IMR-90 (cell line): ENCODE measurements around the gene OTUD4. TPM values are rescaled to one million over a fixed set of nuclear protein-coding genes. Genes with fewer than 3 reads are reported as not detected.

Experiments used
- ATAC-seq: fragments of 200-7000 bp; cut with Tn5 transposase; 2 replicates; pipeline ENCODE4 v1.9.1; 2020; ENCODE audit warnings: low read depth, mild to moderate bottlenecking, moderate library complexity
- BruUV-seq: library from RNA; stranded (reverse); fragments of 400-500 nt; replicated peaks from 2 replicates; lab custom pipeline; 2021; lab: Mats Ljungman, UMichigan
- CTCF ChIA-PET: fragments of 300-600 bp; formaldehyde crosslinking; extraction: SDS; loops from one replicate; lab custom pipeline; 2021; ENCODE audit warnings: antibody characterized with exemption; lab: Yijun Ruan, JAX
- POLR2A ChIA-PET: fragments of 300-600 bp; sonication (Branson Sonifier 250); formaldehyde crosslinking; loops from one replicate; lab custom pipeline; 2022; ENCODE audit warnings: antibody characterized with exemption; ENCODE audit not compliant: unreplicated experiment; lab: Charles Lee
- DNase-seq: peaks from one replicate; pipeline ENCODE4 v3.0.0; 2013
- H2AFZ ChIP-seq: replicated peaks from 2 replicates; pipeline ENCODE3; 2013; ENCODE audit warnings: low read length, mild to moderate bottlenecking; ENCODE audit not compliant: poor library complexity
- H2AK5ac ChIP-seq: 2 replicates; pipeline ENCODE4 v1.6.1; 2013; ENCODE audit warnings: low read depth, low read length, inconsistent platforms
- H2AK9ac ChIP-seq: replicated peaks from 2 replicates; pipeline ENCODE3; 2013; ENCODE audit warnings: mild to moderate bottlenecking, low read depth, low read length, moderate library complexity; ENCODE audit not compliant: poor library complexity
- H2BK120ac ChIP-seq: 2 replicates; pipeline ENCODE4 v1.6.1; 2013; ENCODE audit warnings: low read depth, low read length, inconsistent platforms
- H2BK15ac ChIP-seq: 3 replicates; pipeline ENCODE4 v1.6.1; 2013; ENCODE audit warnings: low read depth, low read length, inconsistent platforms
- H2BK20ac ChIP-seq: 2 replicates; pipeline ENCODE4 v1.6.1; 2013; ENCODE audit warnings: low read depth, mild to moderate bottlenecking, inconsistent platforms, low read length, moderate library complexity
- H2BK5ac ChIP-seq: 2 replicates; pipeline ENCODE4 v1.6.1; 2013; ENCODE audit warnings: mild to moderate bottlenecking, low read depth, low read length, inconsistent platforms; ENCODE audit not compliant: poor library complexity, severe bottlenecking
- H3K14ac ChIP-seq: replicated peaks from 2 replicates; pipeline ENCODE4 v1.6.1; 2013; ENCODE audit warnings: low read depth, low read length, inconsistent platforms
- H3K18ac ChIP-seq: 2 replicates; pipeline ENCODE4 v1.6.1; 2013; ENCODE audit warnings: low read depth, low read length, control low read depth
- H3K23ac ChIP-seq: 2 replicates; pipeline ENCODE4 v1.6.1; 2013; ENCODE audit warnings: low read depth, low read length, inconsistent platforms
- H3K27ac ChIP-seq: 2 replicates; pipeline ENCODE4 v1.5.1; 2013; ENCODE audit warnings: mild to moderate bottlenecking, control low read depth, low read length; ENCODE audit not compliant: insufficient read depth
- H3K27me3 ChIP-seq: 2 replicates; pipeline ENCODE4 v1.6.1; 2013; ENCODE audit warnings: low read length; ENCODE audit not compliant: control insufficient read depth, insufficient read depth
- H3K36me3 ChIP-seq: 2 replicates; pipeline ENCODE4 v1.6.1; 2013; ENCODE audit warnings: low read length, mixed read lengths; ENCODE audit not compliant: control insufficient read depth, insufficient read depth
- H3K4ac ChIP-seq: 2 replicates; pipeline ENCODE4 v1.6.1; 2013; ENCODE audit warnings: low read depth, low read length, inconsistent platforms
- H3K4me1 ChIP-seq: 2 replicates; pipeline ENCODE4 v1.6.1; 2013; ENCODE audit warnings: low read length, mixed read lengths; ENCODE audit not compliant: control insufficient read depth, insufficient read depth
- H3K4me2 ChIP-seq: 2 replicates; pipeline ENCODE4 v1.6.1; 2013; ENCODE audit warnings: low read depth, mild to moderate bottlenecking, control low read depth, low read length, moderate library complexity
- H3K4me3 ChIP-seq: 2 replicates; pipeline ENCODE4 v1.5.1; 2013; ENCODE audit warnings: low read depth, mild to moderate bottlenecking, control low read depth, low read length, moderate library complexity; ENCODE audit not compliant: insufficient read depth
- H3K56ac ChIP-seq: 2 replicates; pipeline ENCODE4 v1.6.1; 2013; ENCODE audit warnings: low read length, inconsistent platforms; ENCODE audit not compliant: insufficient read depth; ENCODE audit errors: extremely low read depth
- H3K79me1 ChIP-seq, 2 experiments: 2 replicates each; pipeline ENCODE4 v1.6.1; 2013; ENCODE audit warnings: low read length in 2 of 2, inconsistent platforms in 1 of 2, low read depth in 1 of 2
- H3K9ac ChIP-seq: 2 replicates; pipeline ENCODE4 v1.6.1; 2013; ENCODE audit warnings: low read depth, low read length, control low read depth
- H3K9me1 ChIP-seq: 2 replicates; pipeline ENCODE4 v1.6.1; 2013; ENCODE audit warnings: low read length, inconsistent platforms; ENCODE audit not compliant: insufficient read depth
- H3K9me3 ChIP-seq: 2 replicates; pipeline ENCODE4 v1.6.1; 2013; ENCODE audit warnings: low read length; ENCODE audit not compliant: control insufficient read depth, insufficient read depth
- H4K20me1 ChIP-seq: 2 replicates; pipeline ENCODE4 v1.6.1; 2013; ENCODE audit warnings: low read length, inconsistent platforms; ENCODE audit not compliant: insufficient read depth
- H4K5ac ChIP-seq: 2 replicates; pipeline ENCODE4 v1.6.1; 2013; ENCODE audit warnings: mild to moderate bottlenecking, low read depth, low read length, control low read depth
- H4K8ac ChIP-seq, 2 experiments: 2 replicates each; pipeline ENCODE4 v1.6.1; 2013; ENCODE audit warnings: low read depth in 2 of 2, low read length in 2 of 2, control low read depth in 1 of 2, inconsistent platforms in 1 of 2
- H4K91ac ChIP-seq: 2 replicates; pipeline ENCODE4 v1.6.1; 2013; ENCODE audit warnings: low read depth, low read length, inconsistent platforms; ENCODE audit not compliant: insufficient read depth
- BHLHE40 ChIP-seq: fragments of 150-350 bp; IDR thresholded peaks from 2 replicates; pipeline ENCODE4 v1.6.1; 2016; ENCODE audit warnings: mild to moderate bottlenecking, low read depth, low read length
- CEBPB ChIP-seq: IDR thresholded peaks from 2 replicates; pipeline ENCODE4 v1.6.1; 2012; ENCODE audit warnings: low read depth, low read length, improper control_type of control experiment
- CHD1 ChIP-seq: IDR thresholded peaks from 2 replicates; pipeline ENCODE4 v1.6.1; 2012; ENCODE audit warnings: low read depth, low read length, improper control_type of control experiment
- CTCF ChIP-seq: conservative IDR thresholded peaks from 2 replicates; pipeline ENCODE4 v1.5.1; 2012; ENCODE audit warnings: mild to moderate bottlenecking, low read depth, low read length, improper control_type of control experiment
- FOS ChIP-seq: fragments of 150-350 bp; IDR thresholded peaks from 2 replicates; pipeline ENCODE4 v1.6.1; 2016; ENCODE audit warnings: low read depth, low read length
- MAFK ChIP-seq: IDR thresholded peaks from 2 replicates; pipeline ENCODE4 v1.6.1; 2012; ENCODE audit warnings: low read depth, low read length, improper control_type of control experiment
- MAZ ChIP-seq: IDR thresholded peaks from 2 replicates; pipeline ENCODE4 v1.6.1; 2012; ENCODE audit warnings: low read depth, mild to moderate bottlenecking, low read length, improper control_type of control experiment, moderate library complexity, borderline replicate concordance
- MXI1 ChIP-seq: IDR thresholded peaks from 2 replicates; pipeline ENCODE4 v1.6.1; 2012; ENCODE audit warnings: low read depth, mild to moderate bottlenecking, low read length, moderate library complexity, borderline replicate concordance
- NFE2L2 ChIP-seq: fragments of 150-350 bp; IDR thresholded peaks from 2 replicates; pipeline ENCODE4 v1.6.1; 2016; ENCODE audit warnings: low read depth, mild to moderate bottlenecking, low read length
- POLR2A ChIP-seq: IDR thresholded peaks from 2 replicates; pipeline ENCODE4 v1.6.1; 2012; ENCODE audit warnings: mild to moderate bottlenecking, low read depth, low read length
- RAD21 ChIP-seq: IDR thresholded peaks from 2 replicates; pipeline ENCODE4 v1.6.1; 2012; ENCODE audit warnings: low read length, improper control_type of control experiment
- RCOR1 ChIP-seq: IDR thresholded peaks from 2 replicates; pipeline ENCODE4 v1.6.1; 2012; ENCODE audit warnings: mild to moderate bottlenecking, low read length, improper control_type of control experiment; ENCODE audit not compliant: insufficient replicate concordance
- RFX5 ChIP-seq: IDR thresholded peaks from 2 replicates; pipeline ENCODE4 v1.8.0; 2012; ENCODE audit warnings: low read depth, mild to moderate bottlenecking, low read length, moderate library complexity
- SMC3 ChIP-seq: fragments of 150-350 bp; IDR thresholded peaks from 2 replicates; pipeline ENCODE4 v1.6.1; 2016; ENCODE audit warnings: low read depth, mild to moderate bottlenecking, antibody characterized with exemption, low read length, moderate library complexity
- WGBS, 2 experiments: methylation state at CpG; one replicate each; pipeline versions ENCODE4 v1.1.5 to v1.1.7; 2013; ENCODE audit warnings: missing lambda C conversion rate in 2 of 2; ENCODE audit not compliant: insufficient read length in 1 of 2; ENCODE audit errors: extremely low coverage in 2 of 2; 5-methylcytosine and 5-hydroxymethylcytosine counted together
- dilution Hi-C: fragments of 300-500 bp; cut with HindIII; formaldehyde crosslinking; loops from one replicate; pipeline ENCODE4 v1.14.3; 2018; ENCODE audit warnings: low sequenced_read_pairs; ENCODE audit not compliant: unreplicated experiment
- in situ Hi-C: fragments of 300-500 bp; cut with MboI; formaldehyde crosslinking; loops from 3 replicates; pipeline ENCODE4 v1.14.3; 2019; ENCODE audit warnings: low sequenced_read_pairs, inconsistent platforms, mixed read lengths
- intact Hi-C: fragments of 100-400 bp; cut with micrococcal nuclease; formaldehyde crosslinking; loops from 2 replicates; pipeline ENCODE4 v1.10.0; 2022
- polyA plus RNA-seq, 3 experiments: library from polyadenylated mRNA; depleted of rRNA; stranded (reverse); fragments of >200 nt; gene quantifications; 2 replicates each; pipeline ENCODE4 v1.2.3, GENCODE V29; 2012; ENCODE audit warnings: low replicate concordance in 1 of 3
- total RNA-seq: library from RNA; depleted of rRNA; stranded (reverse); fragments of >200 nt; gene quantifications from 2 replicates; pipeline ENCODE4 v1.2.3, GENCODE V29; 2012
- TF ChIP-seq, protein P1 (sequence below): fragments of 150-350 bp; IDR thresholded peaks from 2 replicates; pipeline ENCODE4 v1.6.1; 2016; ENCODE audit warnings: low read depth, mild to moderate bottlenecking, low read length, moderate library complexity, borderline replicate concordance
- TF ChIP-seq, protein P2 (sequence below): fragments of 150-350 bp; IDR thresholded peaks from 2 replicates; pipeline ENCODE4 v1.6.1; 2017; ENCODE audit warnings: mild to moderate bottlenecking, antibody characterized with exemption, low read length, low read depth

OTUD4 gene
- total and polyA plus RNA-seq, 2 of the 4 experiments (the other 2 are of a cell fraction), result 11.0 to 12.4 TPM

DNA sequence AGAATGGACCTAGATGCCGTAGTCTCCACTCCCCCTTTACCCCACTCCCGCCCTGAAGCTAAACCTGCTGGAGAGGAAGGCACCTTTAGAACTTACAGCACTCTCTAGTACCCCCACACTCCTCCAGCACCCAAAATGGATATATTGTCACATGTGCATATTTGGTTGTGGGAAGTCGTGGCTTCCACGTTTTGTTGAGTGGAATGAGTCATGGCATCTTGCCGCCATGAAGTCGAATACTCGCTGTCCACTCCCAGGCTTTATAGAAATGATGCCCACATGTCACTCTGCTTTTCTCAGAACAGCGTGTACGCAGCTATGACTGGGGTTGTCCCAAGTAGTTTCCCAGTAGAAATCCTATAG, 81.7 kb downstream of the OTUD4 start:
- Histone ChIP-seq H2BK15ac (no peak overlapping the region), H3K4me1 (no peaks in the 10 kb centered on the region), H2AK9ac (peak overlapping the region; percentile 94), H4K8ac (peak overlapping the region; percentile 81 to 89; a peak in 3 of 4 replicates), H3K14ac (peak overlapping the region; percentile 89), H3K4me2 (peak overlapping the region; percentile 84), H4K20me1 (peaks cover 6% of the 10 kb centered on the region; the same call in 1 of the 2 replicates), H3K27ac (peak overlapping the region; percentile 80), H3K36me3 (peaks cover 4% of the 10 kb centered on the region), H2AFZ (peak overlapping the region; percentile 93), H3K4ac (peak overlapping the region; percentile 88), H4K5ac (peak overlapping the region; percentile 81), H3K23ac (peak overlapping the region; percentile 96), H3K79me1 (peaks cover 19 to 33% of the 10 kb centered on the region in 2 experiments), H3K56ac (peak overlapping the region; percentile 87), H3K9ac (peak overlapping the region; percentile 85), H3K9me3 (peaks cover 2% of the 10 kb centered on the region; the same call in 1 of the 2 replicates), H3K27me3 (no peaks in the 10 kb centered on the region), H2AK5ac (peak overlapping the region; percentile 32), H2BK5ac (peak overlapping the region; percentile 73), H2BK20ac (no peak overlapping the region), H3K9me1 (peaks cover 3% of the 10 kb centered on the region; the same call in 1 of the 2 replicates), H4K91ac (peak overlapping the region; percentile 84), H3K18ac (no peak overlapping the region), H2BK120ac (peak overlapping the region; percentile 48; the same call in 1 of the 2 replicates), H3K4me3 (peak overlapping the region; percentile 60)
- ChIA-PET POLR2A (no interaction called here), CTCF (interaction anchor here (1.0 kb wide), 1 partner anchor 384 kb away, joined by 3 read pairs; no protein-coding TSS in a partner anchor)
- intact Hi-C loops, result loop anchor here (10.0 kb wide), 2 partner anchors 386 to 454 kb away; partner anchors contain the start of genes HHIP and SMAD1
- in situ Hi-C loops, result no loop called here
- WGBS, 2 experiments, result 10% methylated on average over 2 of the region's 9 CpGs; no CpG with 5 or more reads in 1 of the 2 experiments
- dilution Hi-C loops, result no loop called here
- peak; percentile 33 for ATAC-seq
- BruUV-seq, result no TSS peak
- TF ChIP-seq, protein P1, sequence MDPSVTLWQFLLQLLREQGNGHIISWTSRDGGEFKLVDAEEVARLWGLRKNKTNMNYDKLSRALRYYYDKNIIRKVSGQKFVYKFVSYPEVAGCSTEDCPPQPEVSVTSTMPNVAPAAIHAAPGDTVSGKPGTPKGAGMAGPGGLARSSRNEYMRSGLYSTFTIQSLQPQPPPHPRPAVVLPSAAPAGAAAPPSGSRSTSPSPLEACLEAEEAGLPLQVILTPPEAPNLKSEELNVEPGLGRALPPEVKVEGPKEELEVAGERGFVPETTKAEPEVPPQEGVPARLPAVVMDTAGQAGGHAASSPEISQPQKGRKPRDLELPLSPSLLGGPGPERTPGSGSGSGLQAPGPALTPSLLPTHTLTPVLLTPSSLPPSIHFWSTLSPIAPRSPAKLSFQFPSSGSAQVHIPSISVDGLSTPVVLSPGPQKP, result no peak
- no peak for TF ChIP-seq NFE2L2
- 0 out of 2 replicates have a peak, but pooled peaks have one; percentile 16 for TF ChIP-seq MAFK
- TF ChIP-seq MXI1, result peak; percentile 98
- TF ChIP-seq FOS, result peak; percentile 80
- TF ChIP-seq MAZ, result no peak
- TF ChIP-seq, protein P2, sequence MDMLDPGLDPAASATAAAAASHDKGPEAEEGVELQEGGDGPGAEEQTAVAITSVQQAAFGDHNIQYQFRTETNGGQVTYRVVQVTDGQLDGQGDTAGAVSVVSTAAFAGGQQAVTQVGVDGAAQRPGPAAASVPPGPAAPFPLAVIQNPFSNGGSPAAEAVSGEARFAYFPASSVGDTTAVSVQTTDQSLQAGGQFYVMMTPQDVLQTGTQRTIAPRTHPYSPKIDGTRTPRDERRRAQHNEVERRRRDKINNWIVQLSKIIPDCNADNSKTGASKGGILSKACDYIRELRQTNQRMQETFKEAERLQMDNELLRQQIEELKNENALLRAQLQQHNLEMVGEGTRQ, result peak; percentile 55
- TF ChIP-seq BHLHE40, result no peak
- TF ChIP-seq RFX5, result no peak
- TF ChIP-seq SMC3, result no peak
- no peak for TF ChIP-seq RAD21
- no peak for TF ChIP-seq RCOR1
- no peak for TF ChIP-seq CEBPB
- no peak for TF ChIP-seq CHD1
- no peak for TF ChIP-seq POLR2A
- no peak for TF ChIP-seq CTCF
- DNase-seq, result peak; percentile 66
